HG02981 (cell line): ENCODE results near the gene NR5A2.

Experiments
- ATAC-seq: cut with Tn5 transposase; IDR thresholded peaks from one replicate; pipeline ENCODE4 v1.9.1; 2021; ENCODE audit warnings: mild to moderate bottlenecking, moderate library complexity; ENCODE audit not compliant: unreplicated experiment

The NR5A2 gene

DNA sequence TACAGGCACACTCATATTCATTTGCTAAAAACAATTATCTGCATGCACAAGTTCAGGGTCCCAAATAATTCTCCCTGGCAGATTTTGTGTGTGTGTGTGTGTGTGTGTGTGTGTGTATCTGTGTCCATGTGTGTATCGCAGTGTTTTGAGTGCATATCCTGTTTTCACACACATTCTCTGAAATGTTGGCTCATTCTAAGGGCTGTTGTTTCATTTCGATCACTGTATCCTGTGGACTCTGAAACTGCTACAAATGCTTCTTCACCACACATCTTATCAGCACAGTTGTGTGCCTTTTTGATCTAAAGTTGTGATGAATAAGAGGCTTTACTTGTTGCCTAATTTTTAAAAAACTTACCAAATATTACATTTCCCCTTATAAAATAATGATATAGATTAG lies 34.6 kb downstream of the NR5A2 start:
- no peak for ATAC-seq

DNA sequence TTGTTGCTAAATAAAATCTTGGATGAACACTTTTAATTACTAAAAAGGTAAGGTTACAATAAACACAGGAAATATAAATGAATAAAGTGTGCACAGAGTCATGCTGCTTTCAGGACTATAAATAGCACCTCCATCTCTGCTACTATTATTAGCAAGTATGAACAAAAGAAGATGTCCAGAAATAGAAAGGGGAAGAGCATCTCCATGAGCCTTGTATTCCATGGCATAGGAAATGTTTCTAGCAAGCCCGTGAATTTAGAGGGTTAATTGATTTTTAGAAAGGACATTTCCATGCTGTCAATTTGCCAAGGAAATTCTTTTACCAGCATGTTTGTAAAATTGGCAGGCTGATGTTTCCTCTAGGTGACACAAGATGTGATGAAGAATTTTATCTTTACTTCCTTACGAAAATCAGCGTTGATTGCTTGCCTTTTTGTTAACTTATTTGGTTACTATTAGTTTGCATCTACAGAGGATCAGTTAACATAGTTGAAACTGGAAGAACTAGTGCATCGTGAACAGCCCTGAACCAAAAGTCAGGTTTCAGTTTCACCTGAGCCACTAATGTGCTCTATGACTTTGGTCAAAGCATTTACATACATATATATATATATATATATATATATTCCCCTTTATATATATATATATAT lies 45.3 kb downstream of the NR5A2 start:
- peak; percentile 90 for ATAC-seq

DNA sequence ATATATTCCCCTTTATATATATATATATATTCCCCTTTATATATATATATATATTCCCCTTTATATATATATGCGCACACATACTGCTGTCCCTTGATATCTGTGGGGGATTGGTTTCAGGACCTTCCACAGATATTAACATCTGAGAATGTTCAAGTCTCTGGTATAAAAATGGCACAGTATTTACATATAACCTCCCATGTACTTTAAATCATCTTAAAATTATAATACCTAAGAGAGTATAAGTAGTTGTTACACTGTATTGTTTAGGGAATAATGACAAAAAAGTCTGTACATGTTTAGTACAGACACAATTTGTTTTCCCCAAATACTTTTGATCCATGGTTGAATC lies 45.8 kb downstream of the NR5A2 start:
- no peak for ATAC-seq

DNA sequence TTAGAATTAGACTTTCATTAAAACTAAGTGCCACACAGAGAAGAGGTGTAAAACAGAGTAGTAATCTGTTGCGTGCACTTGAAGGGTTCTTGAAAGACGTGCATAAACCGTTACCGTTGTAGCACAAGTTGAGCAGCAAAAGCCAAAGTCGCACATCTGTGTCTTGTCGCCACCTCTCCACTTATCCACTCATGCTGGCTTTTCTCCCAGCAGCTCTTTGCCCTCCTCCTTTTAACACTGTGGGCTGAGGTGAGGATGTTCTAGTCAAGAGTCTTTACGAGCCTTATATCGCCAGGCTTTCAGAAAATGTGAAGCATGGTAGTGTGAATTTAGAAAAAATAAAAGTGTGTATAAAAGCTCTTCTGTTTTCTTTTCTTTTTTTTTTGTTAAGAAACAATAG lies 48.0 kb downstream of the NR5A2 start:
- no peak for ATAC-seq

DNA sequence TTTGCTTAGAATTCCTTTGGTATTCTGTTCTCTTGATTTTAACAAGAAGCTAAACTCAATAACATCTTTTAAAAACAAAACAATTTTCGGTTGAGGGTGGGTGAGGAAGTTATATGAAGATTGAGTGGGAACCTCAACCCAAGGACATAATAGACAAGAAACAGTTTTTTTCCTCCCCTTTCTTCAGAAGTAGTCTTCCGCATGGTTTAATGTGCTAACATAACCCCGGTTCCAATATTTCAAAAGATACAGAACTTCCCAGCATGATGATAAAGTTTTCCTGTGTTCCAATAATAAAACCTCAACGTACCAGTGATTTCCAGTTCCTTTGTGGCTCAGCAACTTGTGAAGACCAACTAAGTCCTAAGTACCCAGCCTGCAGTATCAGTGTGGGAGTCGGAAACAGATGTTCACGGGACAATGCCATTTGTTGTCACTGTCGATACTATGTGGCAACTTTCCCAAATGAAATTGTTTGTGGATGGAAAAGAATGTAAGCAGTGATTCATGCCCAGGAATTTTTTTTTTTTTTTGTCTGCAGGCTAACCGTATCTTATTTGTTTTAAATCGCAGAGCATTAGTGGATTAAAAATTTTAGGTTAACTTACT lies 48.5 kb downstream of the NR5A2 start:
- ATAC-seq = no peak

DNA sequence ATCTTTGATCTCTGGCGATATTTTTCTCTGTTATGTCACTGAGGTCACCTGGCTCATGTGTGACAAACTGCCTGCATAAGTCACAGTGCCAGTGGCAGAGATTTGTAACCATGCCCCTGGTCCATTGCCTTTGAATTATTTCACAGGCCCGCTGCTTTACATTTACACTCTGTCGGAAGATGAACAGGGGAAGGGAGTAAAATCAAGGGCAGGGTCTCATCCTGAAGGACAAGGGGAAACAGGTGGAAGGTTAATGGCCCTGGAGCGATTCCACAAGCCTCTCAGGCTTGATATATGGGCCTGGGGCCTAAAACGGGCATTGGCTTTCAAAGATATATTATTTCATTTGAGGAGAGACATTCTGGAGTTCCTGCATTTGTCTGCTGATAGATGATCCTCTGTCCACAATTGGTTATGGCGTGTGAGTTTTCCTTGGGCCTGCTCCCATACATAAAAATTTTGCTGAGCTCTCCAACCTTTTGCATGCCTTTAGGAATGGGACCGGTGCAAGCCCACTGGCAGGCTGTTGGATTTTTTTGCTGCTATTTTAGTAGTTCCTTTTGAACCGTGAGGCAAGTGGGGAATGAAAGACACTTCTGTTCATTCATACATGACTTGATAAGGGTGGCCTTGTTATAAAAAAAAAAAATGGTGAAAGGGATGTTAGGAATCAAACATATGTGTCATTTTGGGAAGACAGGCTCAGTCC lies 51.9 kb downstream of the NR5A2 start:
- no peak for ATAC-seq

DNA sequence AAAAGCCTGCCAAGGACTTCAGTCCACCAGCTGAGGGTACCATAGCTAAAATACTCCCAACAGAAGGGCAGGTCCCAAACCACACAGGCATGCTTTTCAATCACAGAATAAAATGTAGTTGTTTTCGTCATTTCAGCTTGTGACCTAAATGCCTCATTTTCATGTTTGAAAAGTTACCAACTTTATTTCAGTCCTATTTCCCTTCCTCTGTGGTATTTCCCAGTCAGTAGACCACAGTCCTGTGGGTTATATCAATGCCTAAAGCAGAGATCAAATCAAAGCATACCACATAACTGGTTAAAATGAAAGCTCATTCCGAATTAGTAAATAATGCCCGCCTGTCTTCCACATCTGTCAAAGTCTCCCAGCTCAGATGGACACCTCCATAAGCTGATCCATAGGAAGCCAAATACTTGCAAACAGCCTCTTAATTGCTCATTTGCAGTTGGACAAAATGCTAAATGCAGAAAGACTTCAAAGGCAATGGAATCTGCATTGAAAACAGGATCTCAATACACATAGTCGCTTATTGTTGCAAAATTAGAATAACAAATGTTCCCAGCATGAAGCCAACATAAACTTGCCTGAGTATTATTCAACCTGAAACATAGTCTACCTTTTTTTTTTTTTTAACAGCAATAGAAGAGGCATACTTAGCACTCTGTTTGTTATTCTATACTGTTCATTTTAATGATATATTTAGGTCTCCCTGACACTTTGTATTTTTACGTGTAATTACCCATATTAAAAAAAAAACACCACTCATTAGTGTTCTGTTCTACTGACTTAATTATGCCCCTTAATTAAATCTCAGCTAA lies 53.9 kb downstream of the NR5A2 start:
- ATAC-seq = no peak

DNA sequence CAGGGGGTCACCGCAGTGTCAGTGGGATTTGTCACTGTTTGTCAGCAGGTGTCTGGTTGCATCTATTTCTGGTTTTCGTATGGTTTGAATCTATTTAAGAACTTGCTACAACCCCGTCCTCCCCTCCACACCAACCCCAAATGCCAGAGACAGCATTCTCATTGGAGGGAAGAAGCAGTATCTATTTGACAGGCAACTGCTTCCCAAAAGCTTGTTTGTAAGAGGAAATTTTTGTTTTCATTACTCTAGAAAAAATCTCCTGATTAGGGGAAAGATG lies 54.4 kb downstream of the NR5A2 start:
- no peak for ATAC-seq

DNA sequence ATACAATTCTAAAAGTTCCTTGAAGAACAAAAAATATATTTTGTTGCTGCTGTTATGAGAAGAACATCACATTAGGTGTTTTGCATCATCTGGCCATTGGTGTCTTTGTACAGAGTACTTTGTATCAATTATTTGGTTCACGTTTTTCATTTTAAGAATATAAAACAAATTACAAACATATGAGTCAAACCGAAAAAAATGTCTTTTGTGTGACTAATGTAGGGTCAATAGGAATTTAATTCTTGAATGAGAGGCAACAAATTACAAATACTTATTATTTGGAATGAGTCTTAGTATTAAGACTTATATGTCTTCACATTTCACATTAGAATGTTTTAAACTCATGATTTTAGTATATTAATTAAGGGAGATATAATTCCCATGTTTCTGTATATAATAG lies 54.8 kb downstream of the NR5A2 start:
- no peak for ATAC-seq

DNA sequence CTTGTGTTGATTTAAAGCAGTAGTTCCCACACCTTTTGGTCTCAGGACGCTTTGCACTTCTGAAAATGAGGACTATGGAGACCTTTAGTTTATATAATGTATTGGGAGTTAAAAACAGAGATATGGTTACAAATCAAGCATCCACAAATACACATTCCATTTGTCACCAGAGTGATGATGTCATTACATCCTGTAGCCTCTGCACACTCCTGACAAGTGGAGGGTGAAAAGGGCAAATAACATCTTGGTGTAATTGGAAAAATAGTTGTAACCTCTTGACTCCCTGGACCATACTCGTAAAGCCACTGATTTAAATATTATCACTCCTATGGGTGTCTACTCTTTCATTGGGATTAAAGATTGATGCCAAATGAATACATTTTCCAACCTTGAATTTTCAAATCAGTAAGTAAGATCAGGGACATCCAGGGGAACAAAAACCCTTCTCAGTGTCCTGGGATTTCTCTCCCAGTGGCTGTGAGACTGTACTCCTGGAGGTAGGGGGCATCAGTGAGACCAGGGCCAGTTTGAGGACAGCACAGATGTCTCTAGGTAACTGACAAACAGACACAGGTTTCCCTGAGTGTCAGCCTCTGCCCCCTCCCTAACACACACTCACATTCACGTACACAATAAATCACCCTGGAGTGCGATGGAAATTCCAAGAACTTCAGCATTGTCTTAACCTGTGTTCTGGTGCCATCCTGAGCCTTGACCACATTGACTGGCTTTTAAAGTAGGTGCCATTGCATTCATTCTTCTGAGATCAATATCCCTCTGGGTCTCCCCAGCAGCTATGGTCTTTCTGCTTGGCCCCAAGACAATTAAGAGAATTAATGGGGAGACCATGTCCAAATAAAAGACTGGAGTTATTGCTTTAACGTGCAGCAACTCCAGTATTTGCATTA lies 63.0 kb downstream of the NR5A2 start:
- no peak for ATAC-seq

DNA sequence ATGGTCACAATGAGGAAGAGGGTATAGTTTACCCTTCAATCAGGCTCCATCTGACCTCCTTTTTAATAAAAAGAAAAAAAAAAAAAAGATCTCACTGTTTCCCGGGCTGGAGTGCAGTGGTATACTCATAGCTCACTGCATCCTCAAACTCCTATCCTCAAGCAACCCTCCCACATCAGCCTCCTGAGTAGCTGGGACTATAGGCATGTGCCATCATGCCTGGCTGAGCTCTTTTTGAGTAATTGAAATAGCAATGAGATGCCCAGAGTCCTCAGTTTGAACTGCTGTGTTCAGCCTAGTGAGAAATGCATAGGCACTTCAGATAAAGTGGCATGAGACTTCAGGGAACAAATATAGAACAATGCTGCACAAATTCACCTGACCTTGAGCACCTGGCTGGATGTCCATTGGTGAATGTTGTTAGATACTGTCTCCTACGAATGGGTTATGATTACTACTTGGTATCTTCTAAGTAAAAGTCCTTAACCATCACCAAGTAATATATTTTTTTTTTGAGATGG lies 67.6 kb downstream of the NR5A2 start:
- ATAC-seq = no peak

DNA sequence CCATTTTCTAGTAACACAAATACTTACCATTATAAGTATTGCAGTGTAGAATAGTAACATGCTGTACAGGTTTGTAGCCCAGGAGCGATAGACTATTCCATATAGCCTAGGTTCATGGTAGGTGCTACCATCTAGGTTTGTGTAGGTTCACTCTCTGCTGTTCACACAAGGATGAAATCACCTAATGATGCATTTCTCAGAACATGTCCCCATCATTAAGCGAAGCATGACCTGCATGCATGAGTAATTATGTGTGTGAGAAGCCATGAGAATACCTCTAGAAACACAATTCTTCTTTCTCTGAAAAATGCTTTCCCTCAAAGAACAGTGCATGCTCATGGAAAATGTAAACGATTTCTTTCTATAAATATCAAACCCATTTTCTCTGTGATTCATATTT lies 69.3 kb downstream of the NR5A2 start:
- ATAC-seq = no peak

DNA sequence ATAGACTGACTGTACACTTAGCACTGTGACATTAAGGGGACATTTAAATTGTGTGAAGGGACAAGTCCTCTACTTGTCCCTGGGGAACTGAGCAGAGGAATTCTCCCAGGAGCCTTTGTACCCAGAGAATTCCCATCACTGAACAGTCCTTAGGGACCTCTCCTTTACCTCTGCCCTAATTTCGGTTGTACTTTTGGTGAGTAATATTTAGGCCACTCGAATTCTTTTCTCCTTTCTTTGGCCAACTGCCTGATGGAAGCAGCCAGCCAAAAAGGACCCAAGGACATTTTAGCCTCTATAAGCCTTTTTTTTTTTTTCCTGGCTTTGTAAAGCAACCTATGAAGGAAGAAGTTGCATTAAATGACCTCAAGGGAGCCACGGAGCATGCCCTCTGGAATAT lies 71.5 kb downstream of the NR5A2 start:
- no peak for ATAC-seq

DNA sequence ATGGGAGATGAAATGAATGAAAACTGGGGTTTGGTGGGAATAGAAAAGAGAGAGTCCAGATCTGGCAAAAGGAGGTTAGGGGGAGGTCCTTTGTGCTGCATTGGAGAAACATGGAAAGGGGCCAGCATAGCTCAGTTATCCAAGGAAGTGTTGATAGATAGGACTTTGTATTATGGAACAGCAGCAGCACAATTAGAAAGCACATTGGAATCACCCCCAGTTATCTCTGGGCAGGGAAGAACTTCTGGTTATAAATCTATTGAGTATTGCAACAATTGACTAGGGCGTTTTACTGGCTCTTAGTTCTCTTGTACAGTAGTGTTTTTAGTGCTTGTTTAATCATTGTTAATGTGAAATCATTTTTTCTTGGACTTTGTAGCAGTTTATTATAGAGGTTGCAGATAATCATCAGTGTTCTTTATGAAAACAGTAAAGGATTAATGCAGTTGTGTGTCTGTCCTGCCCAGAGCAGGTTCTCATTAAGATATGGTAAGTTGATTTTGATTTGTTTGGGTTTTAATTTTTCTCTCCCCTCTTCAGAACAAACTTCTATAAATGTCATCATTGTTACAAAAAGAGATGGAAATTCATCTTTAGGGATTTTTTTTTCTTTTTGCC lies 76.6 kb downstream of the NR5A2 start:
- ATAC-seq = no peak

DNA sequence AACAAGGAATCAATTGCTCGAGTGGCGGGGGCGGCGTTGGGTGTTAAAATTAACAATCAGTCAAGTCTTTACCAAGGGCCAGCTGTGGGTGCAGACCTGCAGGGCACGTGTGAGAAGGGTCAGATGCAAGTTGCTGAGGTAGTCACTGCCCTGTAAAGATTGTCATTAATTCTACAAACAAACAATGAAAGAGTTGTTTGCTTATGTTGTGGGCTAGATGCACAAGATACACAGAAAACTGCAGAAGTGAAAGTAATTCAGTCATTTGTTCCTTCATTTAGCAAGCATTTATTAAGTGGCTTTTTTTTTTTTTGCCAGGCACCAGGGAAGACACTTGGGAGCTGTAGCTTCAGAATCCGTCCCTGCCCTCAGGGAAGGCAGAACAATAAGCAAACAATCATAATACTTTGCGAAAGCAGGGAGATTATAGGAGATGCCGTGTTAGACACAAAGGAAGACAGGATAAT lies 79.5 kb downstream of the NR5A2 start:
- ATAC-seq = no peak

DNA sequence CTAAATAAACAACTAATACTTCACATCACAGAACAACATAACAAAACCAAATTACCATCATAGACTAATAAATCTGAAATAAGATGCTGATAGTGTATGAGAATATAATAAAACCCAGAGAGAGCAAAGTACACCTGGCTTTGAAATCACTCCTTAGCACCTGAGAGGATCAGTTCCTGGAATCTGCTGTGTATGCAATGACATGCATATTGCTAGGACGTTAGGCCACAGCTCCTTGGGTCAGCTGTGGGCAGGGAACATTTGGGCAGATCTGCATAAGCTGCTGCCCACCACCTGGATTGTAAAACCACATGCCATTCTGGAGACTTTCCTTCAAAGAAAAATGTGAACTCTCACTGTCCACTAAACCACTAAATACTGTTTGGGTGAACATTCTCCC lies 81.1 kb downstream of the NR5A2 start:
- no peak for ATAC-seq

DNA sequence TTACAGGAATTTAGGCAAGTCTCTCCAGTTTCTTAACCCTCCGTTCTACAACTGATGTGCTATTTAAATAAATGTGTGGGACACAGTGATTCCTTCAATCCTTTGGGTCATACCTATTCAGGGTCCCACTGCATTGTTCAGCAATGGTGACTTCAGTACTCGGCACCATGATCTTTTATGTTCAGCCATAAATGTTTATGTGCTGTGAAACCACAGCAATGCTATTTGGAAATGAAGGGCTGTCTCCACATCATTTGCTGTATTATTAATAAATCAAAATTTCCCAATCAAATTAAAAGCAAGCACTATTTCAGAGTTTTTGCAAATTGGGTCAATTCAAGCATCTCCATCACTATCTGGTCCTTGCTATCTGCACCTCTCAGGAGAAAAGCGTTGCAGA lies 84.8 kb downstream of the NR5A2 start:
- ATAC-seq = no peak

DNA sequence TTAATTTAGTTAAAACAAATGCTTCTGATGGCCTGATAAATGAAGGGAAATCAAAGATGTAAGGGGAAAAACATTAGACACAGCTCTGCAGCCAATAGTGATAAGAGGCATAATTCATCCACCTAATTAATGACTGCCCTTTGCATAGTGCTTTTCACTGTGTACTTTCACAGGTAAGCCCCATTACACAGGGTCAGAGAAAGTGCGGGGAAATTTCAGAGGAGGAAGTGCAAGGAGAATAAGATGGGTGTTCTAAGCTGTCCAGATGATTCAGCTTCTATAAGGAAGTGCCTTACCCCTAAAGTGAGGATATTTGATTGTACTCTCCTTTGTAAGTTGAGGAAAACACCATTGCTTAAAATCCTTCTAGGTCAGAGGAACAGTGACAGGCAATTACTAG lies 88.0 kb downstream of the NR5A2 start:
- no peak for ATAC-seq

DNA sequence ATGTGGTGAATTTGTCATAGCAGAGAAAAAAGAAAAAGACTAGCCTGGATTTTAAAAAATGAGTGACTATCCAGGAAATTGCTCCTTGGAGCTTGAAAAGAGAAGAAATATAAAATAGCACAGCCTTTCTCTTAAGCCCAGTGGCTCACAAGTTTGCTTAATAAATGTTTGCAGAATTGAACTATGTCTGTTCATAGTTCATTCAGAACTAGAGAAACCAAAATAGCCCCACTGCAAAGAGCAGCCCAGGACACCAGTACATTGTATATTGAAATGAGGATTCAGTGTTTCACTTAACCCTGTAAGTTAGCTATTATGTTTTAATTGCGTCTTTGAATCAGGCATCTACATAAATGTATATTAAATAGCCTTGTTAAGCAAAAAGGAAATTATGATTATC lies 88.8 kb downstream of the NR5A2 start:
- no peak for ATAC-seq
